HG03457 (cell line): ENCODE measurements around the gene DOCK1.

ENCODE experiments used
- ATAC-seq: cut with Tn5 transposase; IDR thresholded peaks from one replicate; pipeline ENCODE4 v1.9.1; 2021; ENCODE audit warnings: moderate number of reproducible peaks; ENCODE audit not compliant: unreplicated experiment

DOCK1 gene

GRCh38 chr10:127029061-127029460 is 123.8 kb downstream of the DOCK1 start:
- no peak for ATAC-seq

GRCh38 chr10:127033216-127034033 is 128.2 kb downstream of the DOCK1 start:
- ATAC-seq: no peak

DNA sequence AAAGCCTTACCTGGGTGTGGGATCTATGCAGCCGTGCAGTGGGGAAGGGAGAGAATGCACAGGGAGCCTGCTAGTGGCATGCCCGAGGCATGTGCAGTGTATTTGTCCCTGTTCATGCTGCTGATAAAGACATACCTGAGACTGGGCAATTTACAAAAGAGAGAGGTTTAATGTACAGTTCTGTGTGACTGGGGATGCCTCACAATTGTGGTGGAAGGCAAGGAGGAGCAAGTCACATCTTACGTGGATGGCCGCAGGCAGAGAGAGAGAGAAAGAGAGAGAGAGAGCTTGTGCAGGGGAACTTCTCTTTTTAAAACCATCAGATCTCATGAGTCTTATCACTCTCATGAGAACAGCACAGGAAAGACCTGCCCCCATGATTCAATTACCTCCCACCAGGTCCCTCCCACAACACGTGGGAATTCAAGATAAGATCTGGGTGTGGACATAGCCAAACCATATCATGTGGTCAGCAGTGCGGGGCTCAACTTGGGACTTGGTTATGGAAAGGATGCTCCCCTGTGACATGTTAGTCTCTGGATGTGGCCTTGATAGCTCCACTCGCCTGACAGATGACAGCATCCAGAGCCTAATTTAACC is 128.9 kb downstream of the DOCK1 start:
- ATAC-seq: no peak

DNA sequence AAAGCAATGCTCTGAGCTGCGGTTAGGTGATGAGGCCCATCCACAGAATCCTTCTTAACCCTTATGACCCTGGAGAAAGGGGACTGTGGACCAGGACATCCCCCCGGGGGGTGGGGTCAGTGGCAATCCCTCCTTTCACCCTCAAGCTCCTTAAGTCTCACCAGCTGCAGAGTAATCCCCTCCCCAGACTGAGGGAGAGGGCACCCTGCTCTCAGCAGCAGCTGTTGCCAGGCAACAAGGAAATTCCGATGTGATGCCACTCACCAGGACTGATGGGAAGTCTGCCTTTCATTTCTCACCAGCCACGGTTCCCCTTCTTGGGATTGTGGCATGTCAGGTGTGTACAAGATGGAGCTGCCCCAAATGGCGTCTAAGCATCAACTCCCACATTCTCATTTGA is 129.6 kb downstream of the DOCK1 start:
- ATAC-seq: no peak

DNA sequence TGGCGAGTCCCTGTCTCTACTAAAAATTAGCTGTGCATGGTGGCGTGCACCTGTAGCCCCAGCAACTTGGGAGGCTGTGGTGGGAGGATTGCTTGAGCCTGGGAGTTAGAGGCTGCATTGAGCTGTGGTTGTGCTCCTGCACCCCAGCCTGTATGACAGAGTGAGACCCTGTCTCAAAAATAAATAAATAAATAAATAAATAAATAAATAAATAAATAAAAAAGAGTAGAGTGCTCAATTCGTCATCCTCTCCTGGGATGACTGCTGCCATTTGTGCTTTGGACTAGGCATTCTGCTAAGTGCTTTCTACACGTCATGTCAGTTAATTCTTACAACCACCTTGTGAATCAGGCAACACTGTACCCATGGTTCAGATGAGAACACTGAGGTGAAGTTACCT is 130.6 kb downstream of the DOCK1 start:
- ATAC-seq: no peak

GRCh38 chr10:127036987-127037386 is 131.8 kb downstream of the DOCK1 start:
- ATAC-seq: no peak

DNA sequence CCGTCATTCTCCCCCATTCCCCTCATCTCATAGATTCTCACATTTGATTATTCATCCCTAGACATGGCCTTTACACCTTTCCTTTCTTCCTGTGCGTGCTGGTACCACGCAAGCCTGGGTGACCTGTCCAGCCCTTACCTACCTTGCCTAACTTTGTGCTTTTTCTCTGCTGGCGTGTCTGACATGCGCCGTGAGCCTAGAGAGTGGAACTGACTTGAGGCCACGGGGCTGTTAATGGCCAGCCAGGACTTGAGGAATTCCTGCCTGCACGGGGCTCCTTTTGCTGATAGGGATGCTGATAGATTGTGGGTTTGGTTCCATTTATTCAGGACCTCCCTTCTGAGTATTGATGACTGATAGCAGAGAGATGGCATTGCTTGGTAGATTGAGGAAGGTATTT is 134.2 kb downstream of the DOCK1 start:
- no peak for ATAC-seq

DNA sequence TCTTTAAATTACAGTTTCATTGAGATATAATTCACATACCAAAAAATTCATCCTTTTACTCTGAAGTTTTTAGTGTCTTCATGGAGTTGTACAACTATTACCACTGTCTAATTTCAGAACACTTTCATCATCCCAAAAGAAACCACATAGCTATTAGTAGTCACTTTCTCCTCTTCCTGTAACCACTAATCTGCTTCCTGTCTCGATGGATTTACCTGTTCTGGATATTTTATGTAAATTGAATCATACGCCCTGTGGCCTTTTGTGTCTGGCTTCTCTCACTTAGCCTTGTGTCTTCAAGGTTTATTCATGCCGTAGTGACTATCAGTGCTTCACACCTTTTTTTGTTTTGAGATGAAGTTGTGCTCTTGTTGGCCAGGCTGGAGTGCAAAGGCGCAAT is 135.5 kb downstream of the DOCK1 start:
- ATAC-seq: no peak

GRCh38 chr10:127041552-127041951 is 136.3 kb downstream of the DOCK1 start:
- ATAC-seq: no peak

GRCh38 chr10:127043301-127043700 is 138.1 kb downstream of the DOCK1 start:
- no peak for ATAC-seq

GRCh38 chr10:127044186-127044585 is 139.0 kb downstream of the DOCK1 start:
- no peak for ATAC-seq

DNA sequence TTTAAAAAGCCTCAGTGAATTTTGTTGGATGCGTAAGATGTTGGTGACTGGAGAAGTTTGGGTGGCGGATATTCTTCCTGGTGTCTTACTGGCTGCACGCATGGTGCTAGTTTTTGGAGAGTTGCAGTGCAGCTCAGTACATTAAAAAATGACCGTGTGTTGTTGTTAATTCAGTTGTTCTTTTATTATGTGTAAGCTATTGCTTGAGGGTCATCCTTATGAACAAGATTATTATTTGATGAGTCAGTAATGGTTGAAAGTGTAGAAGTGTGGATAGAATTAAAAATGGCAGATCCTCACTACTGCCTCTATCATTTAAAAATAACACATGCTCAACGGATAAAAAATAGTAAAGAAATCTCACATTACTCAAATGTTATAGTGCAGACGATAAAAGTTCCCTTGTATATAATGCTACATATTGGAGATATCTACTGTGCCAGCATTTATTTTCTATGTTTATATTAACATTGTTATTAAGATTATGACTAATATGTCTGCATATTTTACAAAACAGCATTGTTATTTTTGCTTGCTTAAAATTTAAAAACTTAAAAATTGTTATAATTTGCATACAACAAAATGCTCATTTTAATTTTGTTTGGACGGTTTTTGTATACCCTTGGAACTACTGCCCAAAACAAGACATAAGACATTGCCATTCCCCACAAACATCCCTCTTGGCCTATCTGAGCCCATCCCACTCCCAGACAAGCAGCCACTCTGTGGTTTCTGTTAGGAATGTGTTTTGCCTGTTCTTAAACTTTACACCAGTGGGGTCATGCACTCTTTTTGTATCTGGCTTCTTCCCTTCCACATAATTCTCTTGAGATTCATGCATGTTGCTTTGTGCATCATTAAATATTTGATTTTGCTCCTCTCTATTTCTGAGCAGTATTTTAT is 142.0 kb downstream of the DOCK1 start:
- no peak for ATAC-seq

DNA sequence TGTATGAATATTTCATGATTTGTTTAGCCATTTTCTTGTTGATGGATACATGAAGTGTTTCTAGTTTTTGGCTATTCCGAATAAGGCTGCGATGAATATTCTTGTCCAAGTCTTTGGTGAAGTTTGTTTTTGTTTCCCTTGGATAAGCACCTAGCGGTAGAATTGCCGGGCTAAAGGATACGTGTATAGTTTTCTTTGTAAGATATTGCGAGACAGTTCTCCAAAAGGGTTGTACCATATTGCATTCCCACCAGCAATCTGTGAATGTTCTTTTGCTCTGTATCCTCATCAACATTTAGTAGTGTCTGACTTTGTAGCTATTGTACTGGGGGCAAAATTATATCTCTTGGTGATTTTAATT is 142.6 kb downstream of the DOCK1 start:
- no peak for ATAC-seq

DNA sequence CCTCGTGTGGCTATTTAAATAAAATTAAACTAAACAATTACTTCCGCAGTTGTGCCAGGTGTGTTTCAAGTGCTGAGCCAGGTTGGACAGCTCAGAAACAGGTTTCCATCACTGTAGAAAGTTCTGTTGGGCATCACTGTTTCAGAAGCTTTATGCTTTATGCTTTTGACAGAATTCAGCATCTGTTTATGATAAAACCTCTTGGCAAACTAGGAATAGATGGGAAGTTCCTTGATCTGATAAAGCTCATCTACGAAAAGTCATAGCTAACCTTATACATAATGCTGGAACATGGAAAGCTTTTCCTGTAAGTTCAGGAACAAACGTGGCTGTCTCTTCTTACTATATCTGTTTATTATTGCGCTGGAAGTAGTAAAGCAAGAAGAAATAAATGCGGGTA is 143.4 kb downstream of the DOCK1 start:
- no peak for ATAC-seq

DNA sequence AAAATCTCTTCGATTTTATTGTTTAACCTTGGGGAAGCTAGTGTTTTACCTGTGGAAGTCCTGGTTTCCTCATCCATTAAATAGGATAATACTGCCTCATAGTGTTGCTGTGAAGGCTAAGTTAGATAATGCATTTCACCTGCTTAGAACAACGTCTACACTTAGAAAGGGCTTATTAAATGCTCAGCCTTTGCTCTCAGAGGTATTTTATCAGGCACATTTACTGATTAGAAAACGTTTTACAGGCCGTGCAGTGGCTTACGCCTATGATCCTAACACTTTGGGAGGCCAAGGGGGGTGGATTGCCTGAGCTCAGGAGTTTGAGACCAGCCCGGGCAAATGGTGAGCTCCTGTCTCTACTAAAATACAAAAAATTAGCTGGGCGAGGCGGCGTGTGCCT is 146.8 kb downstream of the DOCK1 start:
- ATAC-seq: no peak

- ATAC-seq: no peak
These were observed 150.0 kb downstream of the DOCK1 start for GRCh38 chr10:127055263-127055662.

- no peak for ATAC-seq
These were observed 154.1 kb downstream of the DOCK1 start for GRCh38 chr10:127059314-127059713.

GRCh38 chr10:127063762-127064161 is 158.5 kb downstream of the DOCK1 start:
- no peak for ATAC-seq

DNA sequence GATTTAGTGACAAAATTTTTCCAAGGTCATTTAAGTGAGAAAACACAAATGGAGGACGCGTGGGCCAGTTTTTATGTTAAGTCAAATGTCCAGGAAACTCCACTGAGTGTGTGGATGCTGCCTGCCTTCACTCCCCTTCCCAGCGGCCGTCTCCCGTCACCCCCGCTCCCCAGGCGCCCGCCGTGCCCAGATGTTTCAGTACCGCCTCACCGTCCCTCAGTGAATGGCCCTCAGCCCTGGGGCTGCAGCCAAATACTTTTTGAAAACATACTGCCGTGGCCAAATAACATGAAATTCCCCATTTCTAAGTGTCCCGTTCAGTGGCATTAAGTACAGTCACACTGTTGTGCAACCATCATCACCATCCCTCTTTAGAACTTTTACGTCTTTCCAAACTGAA is 159.2 kb downstream of the DOCK1 start:
- no peak for ATAC-seq

DNA sequence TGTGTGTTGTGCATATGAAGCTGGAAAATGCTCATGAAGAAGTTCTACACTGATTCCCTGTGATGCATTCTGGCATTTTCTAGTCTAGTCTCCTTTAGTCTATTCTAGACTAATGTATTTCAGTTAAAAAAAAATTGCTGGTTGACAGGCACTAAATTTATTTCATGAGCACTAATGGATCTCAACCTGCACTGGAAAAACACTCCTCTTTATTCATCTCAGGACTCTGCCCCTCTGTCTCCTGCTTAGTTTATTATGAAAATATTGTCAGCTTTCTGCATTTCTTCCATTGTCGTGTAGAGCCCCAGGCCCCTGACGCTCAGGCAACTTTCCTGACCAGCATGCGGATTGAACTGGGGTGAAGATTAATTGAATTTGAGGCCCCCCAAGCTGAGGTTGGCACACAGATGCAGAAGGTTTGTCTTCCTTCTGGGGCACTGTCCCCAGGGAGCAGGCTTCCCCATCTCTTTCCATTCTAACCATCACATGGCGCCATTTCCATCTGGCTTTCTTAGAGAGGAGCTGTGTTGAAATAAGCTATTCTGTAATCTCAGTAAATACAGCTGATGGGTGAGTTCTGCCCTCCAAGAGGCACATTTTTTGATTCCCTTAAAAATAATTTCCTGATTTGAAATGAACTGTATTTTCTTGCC is 162.4 kb downstream of the DOCK1 start:
- no peak for ATAC-seq

DNA sequence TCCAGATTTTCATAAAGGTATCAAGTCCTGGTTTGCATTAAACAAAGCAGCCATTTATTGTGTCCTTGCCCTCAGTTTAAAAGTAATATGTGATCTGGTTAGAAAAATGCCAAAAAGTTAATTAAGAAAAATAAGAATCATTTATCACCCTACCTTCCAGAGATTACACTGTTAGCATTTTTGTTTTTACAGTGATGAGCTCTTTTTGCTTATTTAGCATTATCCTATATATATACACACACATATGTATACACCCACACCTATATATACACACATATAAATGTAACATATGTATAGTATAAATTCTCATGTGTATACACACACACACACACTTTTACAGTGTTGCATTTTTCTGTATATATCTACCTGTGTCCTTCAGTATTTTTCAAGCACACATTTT is 163.3 kb downstream of the DOCK1 start:
- ATAC-seq: no peak
